DOHH2 (cell line): Measurements from ENCODE around the gene SLC22A1.

Experiments used
- H3F3A ChIP-seq: fragments of 200-600 bp; sonication (generic), shearing (Covaris generic); 2 replicates; pipeline ENCODE4 v1.6.0; 2016; ENCODE audit warnings: antibody characterized with exemption, mild to moderate bottlenecking; ENCODE audit not compliant: control insufficient read depth, insufficient read depth
- H3K27ac ChIP-seq: fragments of 200-600 bp; sonication (generic); 2 replicates; pipeline ENCODE4 v1.5.1; 2014; ENCODE audit warnings: low read depth, mild to moderate bottlenecking, low read length, moderate library complexity
- H3K27me3 ChIP-seq: fragments of 200-600 bp; sonication (generic); 2 replicates; pipeline ENCODE4 v1.6.1; 2014; ENCODE audit warnings: mild to moderate bottlenecking, low read length, mixed read lengths; ENCODE audit not compliant: control insufficient read depth
- H3K36me3 ChIP-seq: fragments of 200-600 bp; sonication (generic); 2 replicates; pipeline ENCODE4 v1.6.1; 2014; ENCODE audit warnings: mild to moderate bottlenecking, low read length, moderate library complexity, mixed read lengths; ENCODE audit not compliant: control insufficient read depth
- H3K4me1 ChIP-seq: fragments of 200-600 bp; sonication (generic); 2 replicates; pipeline ENCODE4 v1.6.1; 2014; ENCODE audit warnings: mild to moderate bottlenecking, low read length, mixed read lengths; ENCODE audit not compliant: control insufficient read depth
- H3K4me2 ChIP-seq: fragments of 200-600 bp; sonication (generic); 2 replicates; pipeline ENCODE4 v1.6.0; 2014; ENCODE audit warnings: mild to moderate bottlenecking, low read length, moderate library complexity
- H3K4me3 ChIP-seq: fragments of 200-600 bp; sonication (generic); 2 replicates; pipeline ENCODE4 v1.5.1; 2014; ENCODE audit warnings: mild to moderate bottlenecking, low read length, mixed read lengths
- H3K79me2 ChIP-seq: fragments of 200-600 bp; sonication (generic); 2 replicates; pipeline ENCODE4 v1.6.1; 2014; ENCODE audit warnings: mild to moderate bottlenecking, low read length, mixed read lengths; ENCODE audit not compliant: control insufficient read depth
- H3K9me2 ChIP-seq: fragments of 200-600 bp; sonication (generic); replicated peaks from 2 replicates; pipeline ENCODE4 v1.6.1; 2014; ENCODE audit warnings: mild to moderate bottlenecking, low read length, mixed read lengths; ENCODE audit not compliant: control insufficient read depth
- H3K9me3 ChIP-seq: fragments of 200-600 bp; sonication (generic); 2 replicates; pipeline ENCODE4 v1.6.1; 2014; ENCODE audit warnings: antibody characterized with exemption, low read length, mixed read lengths; ENCODE audit not compliant: control insufficient read depth, insufficient read depth
- H4K20me1 ChIP-seq: fragments of 200-600 bp; sonication (generic); 2 replicates; pipeline ENCODE4 v1.6.0; 2014; ENCODE audit warnings: low read depth, mild to moderate bottlenecking, antibody characterized with exemption, low read length, moderate library complexity; ENCODE audit not compliant: control insufficient read depth, insufficient read depth
- EZH2phosphoT487 ChIP-seq: fragments of 200-600 bp; sonication (generic); IDR thresholded peaks from 2 replicates; pipeline ENCODE4 v1.6.1; 2017; ENCODE audit warnings: borderline replicate concordance, mild to moderate bottlenecking, antibody characterized with exemption, low read length, moderate library complexity, mixed read lengths
- TF ChIP-seq, protein P1 (sequence below): fragments of 200-600 bp; sonication (generic); IDR thresholded peaks from one replicate; pipeline ENCODE4 v1.5.1; 2014; ENCODE audit warnings: antibody characterized with exemption, mild to moderate bottlenecking, low read depth, low read length; ENCODE audit not compliant: poor library complexity, severe bottlenecking

Gene SLC22A1

DNA sequence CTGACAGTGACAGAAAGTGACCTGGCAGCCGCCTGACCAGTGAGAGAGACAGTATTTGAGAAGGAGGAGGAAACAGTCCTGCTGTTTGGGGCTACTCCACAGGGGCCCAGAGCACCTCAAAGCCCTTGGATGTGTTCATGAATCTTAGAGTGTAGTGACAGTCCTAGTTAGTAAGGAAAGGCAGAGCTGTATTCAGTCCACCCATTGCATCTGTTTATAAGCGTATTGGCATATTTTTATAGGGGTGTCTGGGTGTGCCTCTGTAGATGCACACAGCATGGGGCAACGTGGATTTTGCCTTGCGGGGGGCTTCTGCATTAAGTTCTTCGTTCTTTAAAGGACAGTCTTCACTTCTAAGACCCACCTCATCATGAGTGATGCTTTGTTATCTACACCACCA lies 44.6 kb upstream of the SLC22A1 start:
- no peaks in the 10 kb centered on the region for H3F3A ChIP-seq
- H3K79me2 ChIP-seq = no peaks in the 10 kb centered on the region
- no peak overlapping the region for H3K27ac ChIP-seq
- H3K36me3 ChIP-seq = peaks cover 59% of the 10 kb centered on the region
- H3K27me3 ChIP-seq = no peaks in the 10 kb centered on the region
- H3K9me3 ChIP-seq = no peaks in the 10 kb centered on the region
- H3K4me3 ChIP-seq = no peak overlapping the region
- no peak for TF ChIP-seq EZH2phosphoT487
- TF ChIP-seq, protein P1, sequence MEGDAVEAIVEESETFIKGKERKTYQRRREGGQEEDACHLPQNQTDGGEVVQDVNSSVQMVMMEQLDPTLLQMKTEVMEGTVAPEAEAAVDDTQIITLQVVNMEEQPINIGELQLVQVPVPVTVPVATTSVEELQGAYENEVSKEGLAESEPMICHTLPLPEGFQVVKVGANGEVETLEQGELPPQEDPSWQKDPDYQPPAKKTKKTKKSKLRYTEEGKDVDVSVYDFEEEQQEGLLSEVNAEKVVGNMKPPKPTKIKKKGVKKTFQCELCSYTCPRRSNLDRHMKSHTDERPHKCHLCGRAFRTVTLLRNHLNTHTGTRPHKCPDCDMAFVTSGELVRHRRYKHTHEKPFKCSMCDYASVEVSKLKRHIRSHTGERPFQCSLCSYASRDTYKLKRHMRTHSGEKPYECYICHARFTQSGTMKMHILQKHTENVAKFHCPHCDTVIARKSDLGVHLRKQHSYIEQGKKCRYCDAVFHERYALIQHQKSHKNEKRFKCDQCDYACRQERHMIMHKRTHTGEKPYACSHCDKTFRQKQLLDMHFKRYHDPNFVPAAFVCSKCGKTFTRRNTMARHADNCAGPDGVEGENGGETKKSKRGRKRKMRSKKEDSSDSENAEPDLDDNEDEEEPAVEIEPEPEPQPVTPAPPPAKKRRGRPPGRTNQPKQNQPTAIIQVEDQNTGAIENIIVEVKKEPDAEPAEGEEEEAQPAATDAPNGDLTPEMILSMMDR = no peak
- H3K9me2 ChIP-seq = no peaks in the 10 kb centered on the region
- no peaks in the 10 kb centered on the region for H3K4me1 ChIP-seq
- no peak overlapping the region for H3K4me2 ChIP-seq
- H4K20me1 ChIP-seq = no peaks in the 10 kb centered on the region

DNA sequence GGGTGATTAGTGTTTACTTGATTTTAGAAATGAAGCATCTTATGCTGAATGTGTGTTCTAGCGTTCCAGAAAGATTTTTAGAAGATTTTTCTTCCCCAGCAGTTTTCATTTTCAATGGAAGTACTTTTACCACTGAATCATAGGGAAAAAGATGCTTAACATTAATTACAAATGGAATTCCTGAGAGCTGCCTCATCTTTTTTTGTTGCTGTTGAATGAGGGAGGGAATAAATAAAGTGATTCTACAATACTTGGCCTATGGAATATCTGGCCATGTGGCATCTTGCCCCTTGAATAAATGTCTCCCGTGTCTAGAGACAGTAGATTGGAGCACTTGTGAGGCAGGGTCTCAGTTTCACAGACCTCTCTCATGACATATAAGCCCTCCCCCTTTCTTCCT lies 44.1 kb upstream of the SLC22A1 start:
- H3F3A ChIP-seq = no peaks in the 10 kb centered on the region
- H3K36me3 ChIP-seq = peaks cover 54% of the 10 kb centered on the region

GRCh38 chr6:160078883-160079685 lies 42.5 kb upstream of the SLC22A1 start:
- Histone ChIP-seq H3K4me1 (no peaks in the 10 kb centered on the region), H3K4me3 (no peak overlapping the region), H3K9me2 (no peaks in the 10 kb centered on the region), H3K27me3 (no peaks in the 10 kb centered on the region), H3K27ac (no peak overlapping the region), H3K79me2 (no peaks in the 10 kb centered on the region), H3K9me3 (no peaks in the 10 kb centered on the region), H3F3A (no peaks in the 10 kb centered on the region), H4K20me1 (no peaks in the 10 kb centered on the region), H3K36me3 (peaks cover 39% of the 10 kb centered on the region), H3K4me2 (no peak overlapping the region)
- TF ChIP-seq, protein P1 = no peak
- no peak for TF ChIP-seq EZH2phosphoT487

More for the DNA sequence above, 44.1 kb upstream of the SLC22A1 start:
- Histone ChIP-seq H3K79me2 (no peaks in the 10 kb centered on the region), H3K9me3 (no peaks in the 10 kb centered on the region), H3K4me1 (no peaks in the 10 kb centered on the region), H3K4me3 (no peak overlapping the region), H3K27me3 (no peaks in the 10 kb centered on the region), H3K4me2 (no peak overlapping the region), H4K20me1 (no peaks in the 10 kb centered on the region), H3K9me2 (no peaks in the 10 kb centered on the region), H3K27ac (no peak overlapping the region)
- TF ChIP-seq EZH2phosphoT487 = no peak
- TF ChIP-seq, protein P1 = no peak
